Stimulated activated CD4-positive, alpha-beta T cell treated with anti-CD3 and anti-CD28 coated beads, Interleukin-12 subunit alpha, Interleukin-12 subunit beta, amount 100 ng/mL, for 4 hours (primary cell): Measurements from ENCODE around the gene ANTXR1.

ENCODE experiments used
- DNase-seq: peaks from one replicate; pipeline ENCODE4 v3.0.0-alpha.2; 2020

Gene ANTXR1

DNA sequence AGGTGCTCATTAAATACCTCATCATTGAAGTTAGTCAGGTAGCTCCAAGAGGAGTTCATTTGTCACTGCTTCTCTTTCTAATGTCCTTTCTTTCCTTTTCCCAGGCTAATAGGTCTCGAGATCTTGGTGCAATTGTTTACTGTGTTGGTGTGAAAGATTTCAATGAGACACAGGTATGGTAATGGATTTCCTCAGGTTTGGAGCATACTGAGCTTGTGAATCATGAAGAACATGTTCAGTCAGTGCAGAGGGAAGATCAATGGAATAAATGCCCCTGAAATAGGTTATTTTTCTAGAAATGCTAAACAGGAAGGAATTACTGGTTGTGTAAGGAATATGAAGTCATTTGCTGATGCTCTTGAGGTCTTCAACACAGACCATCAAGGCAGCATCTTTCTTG is 62.5 kb downstream of the ANTXR1 start:
- no peak for DNase-seq

DNA sequence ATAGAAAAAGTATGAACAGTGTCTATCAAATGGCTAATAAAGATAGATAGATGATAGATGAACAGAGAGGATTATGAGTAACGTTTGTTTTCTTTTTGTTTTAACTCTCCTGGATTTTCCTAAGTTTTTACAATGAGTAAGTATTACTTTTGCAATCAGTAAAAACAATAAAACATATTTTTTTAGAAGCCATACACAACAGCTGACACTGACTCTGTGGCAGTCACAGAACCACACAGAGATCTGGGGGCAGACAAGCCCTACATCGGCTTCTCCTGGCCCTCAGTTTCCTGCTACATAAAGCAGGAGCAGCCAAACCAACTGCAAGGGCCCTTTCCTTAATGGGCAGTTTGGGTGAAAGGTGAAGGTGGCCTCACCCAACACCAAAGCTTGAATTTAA is 63.6 kb downstream of the ANTXR1 start:
- no peak for DNase-seq

DNA sequence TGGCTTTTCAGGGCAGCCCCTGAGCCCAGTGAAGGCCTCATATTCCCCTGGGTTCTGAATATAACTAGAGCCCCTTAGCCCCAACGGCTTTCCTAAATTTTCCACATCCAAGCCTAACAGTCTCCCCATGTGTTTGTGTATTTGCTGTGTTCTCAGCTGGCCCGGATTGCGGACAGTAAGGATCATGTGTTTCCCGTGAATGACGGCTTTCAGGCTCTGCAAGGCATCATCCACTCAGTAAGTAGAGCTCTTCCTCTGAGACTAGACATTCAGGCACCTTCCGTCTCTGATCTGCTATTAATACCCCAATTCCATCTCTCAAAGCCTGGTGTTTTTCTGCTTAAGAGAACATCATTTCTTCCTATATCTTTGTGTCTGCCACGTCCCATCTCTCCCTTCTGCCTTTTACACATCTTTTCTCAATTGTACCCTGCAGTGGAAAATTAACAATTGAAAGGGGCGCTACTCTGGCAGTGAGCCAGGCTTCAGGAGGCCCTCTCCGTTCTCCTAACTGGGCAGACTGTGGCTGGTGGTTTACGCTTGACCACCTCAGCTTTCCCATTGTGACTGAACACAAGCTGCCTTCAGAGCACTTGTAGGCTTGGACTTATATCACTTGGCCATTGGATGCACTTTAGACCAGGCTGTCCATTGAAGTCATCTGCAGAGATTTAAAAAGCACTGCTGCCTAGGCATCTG is 64.4 kb downstream of the ANTXR1 start:
- no peak for DNase-seq

DNA sequence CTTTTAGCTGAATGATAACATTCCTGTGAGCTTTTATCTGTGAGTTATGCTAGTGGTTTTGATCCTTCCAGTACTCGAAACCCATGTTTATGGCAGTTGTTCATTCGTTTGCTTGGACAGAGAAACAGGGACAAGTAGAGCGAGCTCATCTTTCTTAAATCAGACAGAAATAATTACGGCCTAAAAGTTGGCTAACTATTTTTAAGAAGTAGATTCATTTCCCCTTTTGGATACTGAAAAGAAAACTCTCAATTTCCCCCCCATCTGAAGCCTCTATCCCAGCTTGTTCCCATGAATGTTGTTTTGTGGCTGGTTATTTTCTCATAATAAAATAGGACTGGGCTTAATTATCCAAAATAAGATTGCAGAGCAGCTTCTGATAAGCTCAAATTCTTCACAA is 67.1 kb downstream of the ANTXR1 start:
- no peak for DNase-seq

DNA sequence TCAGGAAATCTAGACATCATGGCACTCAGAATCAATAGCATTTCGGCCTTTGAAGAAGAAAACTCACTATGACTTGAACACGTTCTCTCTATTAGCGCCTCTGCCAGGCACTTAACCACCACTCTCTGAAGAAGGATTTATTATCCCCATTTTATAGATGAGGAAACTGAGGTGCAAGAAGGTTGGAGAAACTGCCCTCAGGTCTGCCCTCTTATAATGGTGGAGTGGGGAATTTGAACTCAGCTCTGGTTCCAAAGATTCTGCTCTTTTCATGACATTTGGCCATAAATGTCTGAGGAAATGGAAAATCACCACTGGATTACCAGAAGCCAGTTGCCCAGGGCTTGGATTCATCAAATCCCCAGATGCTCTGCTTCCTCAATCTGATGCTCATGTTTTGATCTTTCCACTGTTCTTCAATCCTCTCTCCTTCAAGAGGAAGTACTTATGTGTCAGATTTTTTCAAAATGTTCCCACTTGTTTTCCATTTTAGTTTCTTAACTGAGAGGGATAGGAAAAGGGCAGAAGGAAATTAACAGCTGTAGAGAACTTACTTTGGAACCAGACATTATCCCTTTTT is 68.1 kb downstream of the ANTXR1 start:
- no peak for DNase-seq

DNA sequence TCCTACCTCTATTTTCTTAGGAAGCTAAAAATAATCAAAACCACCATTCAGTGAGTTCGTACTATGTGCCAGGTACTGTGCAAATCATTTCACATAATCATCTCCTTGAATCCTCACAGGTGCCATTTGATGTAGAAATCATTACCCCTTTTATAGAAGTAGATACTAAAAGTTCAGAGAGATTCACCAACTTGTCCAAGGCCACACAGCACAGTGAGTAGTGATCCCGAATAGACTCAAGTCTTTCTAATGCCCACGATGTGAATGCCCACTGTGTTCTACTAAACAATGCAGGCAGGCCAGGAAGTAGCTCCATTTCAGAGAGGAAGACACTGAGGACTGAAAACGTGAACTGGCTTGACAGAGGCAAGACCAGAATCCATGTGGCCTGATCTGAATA is 68.8 kb downstream of the ANTXR1 start:
- no peak for DNase-seq

DNA sequence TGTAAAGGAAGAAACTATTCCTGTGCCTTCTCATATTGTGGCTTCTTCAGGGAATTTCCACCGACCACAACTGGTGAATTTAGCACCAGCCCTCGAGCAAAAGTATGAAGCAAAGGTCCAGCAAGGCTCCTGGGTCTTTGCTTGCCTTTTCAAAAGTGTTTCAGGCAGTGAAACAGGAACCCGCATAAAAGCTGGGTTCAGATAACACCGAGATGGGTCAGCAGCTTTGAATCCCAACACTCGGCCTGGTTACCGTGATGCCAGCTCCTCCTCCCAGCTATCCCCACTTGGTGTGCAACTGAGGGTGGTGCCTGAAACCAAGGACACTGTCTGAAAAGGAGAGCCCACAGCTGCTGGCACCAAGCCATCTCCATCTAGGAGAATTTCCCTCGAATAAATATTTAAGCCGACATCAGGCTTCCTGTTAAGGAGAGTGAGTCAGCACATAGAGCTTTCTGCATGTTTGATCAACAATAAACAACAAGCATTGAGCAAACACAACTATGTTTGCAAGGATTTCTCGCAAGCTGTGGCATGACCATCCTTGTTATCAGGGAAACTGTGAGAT is 69.5 kb downstream of the ANTXR1 start:
- no peak for DNase-seq

DNA sequence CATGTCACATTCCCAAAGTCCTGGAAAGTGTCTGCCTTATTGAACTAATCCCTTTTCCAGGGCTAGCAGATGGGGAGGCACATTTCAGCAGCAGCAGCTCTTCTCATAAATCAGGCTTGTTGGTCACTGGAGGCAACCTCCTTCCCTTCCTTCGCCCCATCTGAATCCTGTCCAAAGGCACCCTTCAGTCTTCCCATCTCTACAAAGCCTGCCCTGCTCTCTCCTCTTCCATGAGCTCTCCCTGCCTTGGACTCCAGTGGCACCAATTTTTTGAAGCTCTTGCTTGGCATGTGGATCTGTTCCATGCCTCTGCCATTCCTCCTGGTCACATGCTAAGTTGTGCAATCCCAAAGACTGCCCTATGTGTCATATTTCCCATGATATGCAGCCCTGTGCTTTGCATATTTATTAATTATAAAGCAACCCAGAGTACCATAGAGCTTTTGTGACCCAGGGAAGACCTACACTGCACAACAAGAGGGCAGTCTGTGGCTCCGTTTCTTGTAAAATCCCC is 70.3 kb downstream of the ANTXR1 start:
- DNase-seq: no peak

DNA sequence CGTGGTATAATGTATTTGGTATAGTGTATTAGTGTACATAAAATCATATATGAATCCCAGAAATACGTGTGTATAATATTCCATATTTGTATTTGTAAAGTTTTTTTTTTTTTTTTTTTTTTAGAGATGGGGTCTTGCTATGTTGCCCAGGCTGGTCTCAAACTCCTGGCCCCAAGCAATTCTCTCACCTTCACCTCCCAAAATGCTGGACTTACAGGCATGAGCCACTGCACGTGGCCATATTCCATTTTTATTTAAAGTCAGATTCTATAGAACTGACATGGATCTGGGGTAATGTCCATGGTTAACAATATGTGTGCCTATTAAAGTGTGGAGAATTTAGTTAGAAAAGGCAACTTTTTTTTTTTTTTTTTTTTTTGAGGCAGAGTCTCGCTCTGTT is 71.5 kb downstream of the ANTXR1 start:
- no peak for DNase-seq

DNA sequence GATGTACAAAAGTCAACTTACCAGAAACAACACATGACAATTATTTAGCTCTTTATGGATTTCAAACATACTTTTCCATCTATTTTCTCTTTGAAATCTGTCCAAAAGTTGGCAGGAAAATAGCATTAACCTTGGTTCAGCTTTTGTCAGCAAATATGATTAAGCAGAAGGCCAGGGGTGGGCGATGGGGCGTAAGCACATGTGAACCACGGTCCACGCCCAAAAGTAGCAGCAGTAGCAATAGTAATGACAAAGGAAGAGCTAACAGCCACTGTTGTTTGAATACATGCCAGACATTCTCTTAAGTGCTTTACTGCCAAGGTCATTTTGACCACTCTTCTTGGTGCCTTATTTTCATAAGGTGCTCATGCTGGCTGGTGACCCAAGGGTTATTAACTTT is 73.5 kb downstream of the ANTXR1 start:
- DNase-seq: no peak

DNA sequence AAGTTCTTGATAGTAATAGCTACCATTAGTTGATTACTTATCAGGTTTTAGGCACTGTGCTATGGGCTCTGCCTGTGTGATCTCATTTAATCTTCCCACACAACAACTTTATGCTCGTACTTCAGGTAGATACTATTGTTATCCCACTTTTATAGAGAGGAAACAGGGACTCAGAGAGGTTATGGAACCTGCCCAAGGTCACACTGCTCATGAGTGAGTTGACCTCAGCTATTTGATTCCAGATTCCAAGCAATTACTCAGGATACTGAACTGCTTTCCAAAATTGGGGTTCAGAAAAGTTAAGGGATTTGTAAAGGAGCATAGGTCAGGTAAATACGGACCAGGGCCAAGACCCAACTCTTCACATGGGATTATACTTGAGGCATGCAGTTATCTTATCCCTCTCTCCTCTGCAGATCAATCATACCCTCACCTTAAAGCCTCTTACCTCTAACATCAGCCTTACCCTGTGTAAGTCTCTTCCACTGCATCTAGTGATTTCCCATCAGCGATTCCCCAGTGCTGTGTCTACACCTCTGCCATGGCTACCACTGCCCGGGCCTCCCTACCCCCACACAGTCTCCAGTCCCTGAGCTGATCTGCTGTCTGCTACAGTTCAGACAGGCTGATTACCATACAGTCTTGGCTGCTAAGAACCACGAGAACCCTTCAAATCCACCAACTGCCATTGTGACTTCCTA is 74.4 kb downstream of the ANTXR1 start:
- no peak for DNase-seq

DNA sequence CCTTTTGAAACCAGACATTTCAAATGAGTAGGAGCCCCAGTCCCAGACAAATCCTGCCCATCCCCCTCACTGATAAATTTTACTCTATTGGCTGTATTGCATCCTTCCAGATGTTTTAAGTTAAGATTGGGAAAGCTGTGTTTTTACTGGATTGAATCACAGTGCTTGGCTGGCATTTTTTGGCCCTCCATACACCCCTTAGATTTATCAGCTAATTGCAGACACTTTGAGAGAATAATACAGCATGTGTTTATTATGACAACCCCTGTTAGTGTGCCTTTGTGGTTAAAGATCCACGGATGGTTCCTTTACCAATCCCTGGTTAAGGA is 74.9 kb downstream of the ANTXR1 start:
- no peak for DNase-seq

DNA sequence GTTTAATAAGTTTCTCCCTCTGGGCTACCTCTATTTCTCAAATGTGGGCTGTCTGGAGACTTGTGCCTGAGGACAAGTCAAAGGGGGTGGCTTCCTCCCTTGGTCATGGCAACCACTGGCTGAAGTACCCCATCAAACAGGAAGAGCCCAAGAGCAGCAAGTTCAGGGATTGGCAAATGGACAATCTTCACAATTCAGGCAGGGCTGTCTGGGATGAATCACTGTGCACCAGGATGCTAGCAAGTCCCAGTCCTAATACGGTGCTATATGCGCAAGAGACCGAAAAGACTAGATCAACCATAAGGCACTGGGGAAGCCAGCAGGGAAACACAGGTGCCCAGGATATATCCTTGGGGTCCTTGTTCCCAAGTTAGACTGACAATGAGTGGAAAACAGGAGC is 75.5 kb downstream of the ANTXR1 start:
- no peak for DNase-seq

DNA sequence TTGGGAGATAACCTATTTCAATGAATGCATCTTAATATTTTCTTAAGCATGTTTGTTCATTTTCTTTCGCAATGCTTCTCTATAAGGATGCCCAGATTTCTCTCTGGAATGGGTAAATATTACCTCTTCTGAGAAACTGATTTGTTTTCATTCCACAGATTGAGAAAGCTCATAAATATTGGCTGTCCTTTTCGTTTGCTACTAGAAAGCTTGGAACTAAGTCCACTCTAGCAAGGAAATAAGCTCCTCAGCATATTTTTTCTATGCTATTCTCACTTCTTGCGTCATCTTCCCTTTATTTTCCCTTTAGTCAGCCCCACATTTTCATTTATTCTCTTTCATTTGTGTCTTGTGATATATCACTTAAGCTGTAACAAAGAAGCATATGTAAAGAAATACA is 76.3 kb downstream of the ANTXR1 start:
- DNase-seq: no peak

DNA sequence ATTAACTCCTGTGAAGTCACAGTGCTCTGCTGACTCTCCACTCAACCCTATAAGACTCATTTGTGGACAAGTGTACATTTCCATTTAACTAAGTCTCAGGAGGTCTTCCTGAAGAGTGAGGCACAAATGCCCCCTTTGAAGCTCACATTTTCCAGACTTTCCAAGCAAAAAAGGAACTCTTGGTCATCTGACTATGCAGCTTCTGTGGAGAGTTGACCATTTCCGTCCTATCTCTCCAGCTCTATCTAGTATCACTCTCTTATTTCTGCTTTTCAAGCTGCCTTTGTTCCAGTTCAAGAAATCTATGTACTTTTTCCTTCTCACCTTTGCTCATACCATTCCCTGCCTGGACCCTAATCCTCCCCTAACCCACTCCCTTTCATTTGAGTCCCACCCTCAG is 77.0 kb downstream of the ANTXR1 start:
- DNase-seq: no peak

DNA sequence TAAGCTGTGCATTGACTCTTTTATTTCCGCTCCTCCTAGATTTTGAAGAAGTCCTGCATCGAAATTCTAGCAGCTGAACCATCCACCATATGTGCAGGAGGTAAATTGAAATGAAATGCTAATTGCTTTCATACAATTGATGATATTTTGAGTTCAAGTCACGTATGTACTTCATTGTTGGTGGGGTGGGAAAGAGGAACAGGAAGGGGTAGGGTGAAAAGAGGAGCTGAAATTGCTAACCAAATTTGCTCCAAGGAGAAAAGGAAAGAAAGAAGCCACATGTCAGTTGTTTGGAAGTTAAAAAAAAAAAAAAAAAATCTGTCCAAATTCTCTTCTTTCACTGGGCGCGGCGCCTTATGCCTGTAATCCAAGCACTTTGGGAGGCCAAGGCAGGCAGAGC is 77.8 kb downstream of the ANTXR1 start:
- no peak for DNase-seq

DNA sequence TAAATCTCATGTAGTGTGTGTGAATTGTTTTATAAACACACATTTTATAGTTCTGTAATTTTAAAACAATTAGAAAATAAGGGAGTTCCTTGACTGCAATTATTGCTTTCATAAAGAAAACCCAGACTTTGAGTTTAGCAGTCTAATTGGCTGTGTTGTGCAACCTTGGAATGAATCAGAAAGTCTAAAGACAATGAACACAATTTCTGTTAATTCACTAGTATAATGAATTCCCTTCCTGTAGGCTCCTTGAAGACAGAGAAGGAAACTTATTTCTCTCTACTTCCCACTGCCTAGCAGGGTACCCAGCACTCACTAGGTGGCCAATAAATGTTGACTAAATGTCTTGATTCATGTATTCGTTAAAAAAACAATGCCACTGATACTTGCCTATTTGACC is 79.9 kb downstream of the ANTXR1 start:
- no peak for DNase-seq

DNA sequence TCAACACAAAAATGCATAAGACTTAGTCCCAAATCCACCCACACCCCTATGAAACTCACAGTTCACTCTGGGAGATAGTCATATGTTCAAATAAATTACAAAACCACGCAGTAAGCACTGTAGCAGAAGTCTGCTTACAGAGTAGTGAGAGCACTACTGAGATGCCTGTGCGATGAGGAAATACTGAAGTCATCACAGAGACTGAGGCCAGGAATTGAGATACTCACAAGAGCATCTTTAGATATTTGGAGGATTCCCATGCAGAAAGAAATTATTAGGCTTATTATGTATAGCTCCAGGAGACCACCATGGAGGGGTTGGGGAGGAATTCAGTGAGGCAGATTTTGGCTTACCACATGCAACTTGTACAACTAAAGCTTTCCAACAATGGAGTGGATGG is 82.3 kb downstream of the ANTXR1 start:
- no peak for DNase-seq

DNA sequence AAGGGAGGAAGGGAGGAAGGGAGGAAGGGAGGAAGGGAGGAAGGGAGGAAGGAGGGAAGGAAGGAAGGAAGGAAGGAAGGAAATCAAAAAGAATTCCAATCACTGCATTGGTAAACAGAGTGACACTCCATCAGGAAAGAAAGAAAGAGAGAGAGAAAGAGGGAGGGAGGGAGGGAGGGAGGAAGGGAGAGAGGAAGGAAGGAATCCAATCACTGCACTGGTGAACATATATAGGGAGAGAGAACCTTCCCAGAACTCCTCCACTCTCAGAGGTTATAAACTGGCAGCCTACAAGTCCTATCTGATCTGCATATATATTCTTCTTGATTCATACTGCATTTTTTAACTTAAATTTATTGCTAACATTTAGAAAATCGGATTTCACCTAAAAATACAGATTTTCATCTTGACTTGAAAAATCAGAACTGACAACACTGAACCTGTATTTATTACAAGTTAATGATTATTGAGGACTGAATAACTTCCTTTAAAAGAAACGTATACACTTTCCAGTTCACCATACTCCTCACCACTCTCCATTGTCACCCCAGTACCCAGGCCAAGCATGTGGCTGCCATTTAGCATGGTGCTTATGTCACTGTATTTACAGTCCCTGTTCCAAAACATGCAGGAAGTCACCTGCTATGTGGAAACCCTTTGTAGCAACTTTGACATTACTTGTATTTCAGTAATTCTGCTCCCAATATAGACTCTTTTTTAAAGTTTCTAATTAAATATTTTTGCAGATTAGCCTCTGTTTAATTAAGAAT is 83.5 kb downstream of the ANTXR1 start:
- DNase-seq: no peak

DNA sequence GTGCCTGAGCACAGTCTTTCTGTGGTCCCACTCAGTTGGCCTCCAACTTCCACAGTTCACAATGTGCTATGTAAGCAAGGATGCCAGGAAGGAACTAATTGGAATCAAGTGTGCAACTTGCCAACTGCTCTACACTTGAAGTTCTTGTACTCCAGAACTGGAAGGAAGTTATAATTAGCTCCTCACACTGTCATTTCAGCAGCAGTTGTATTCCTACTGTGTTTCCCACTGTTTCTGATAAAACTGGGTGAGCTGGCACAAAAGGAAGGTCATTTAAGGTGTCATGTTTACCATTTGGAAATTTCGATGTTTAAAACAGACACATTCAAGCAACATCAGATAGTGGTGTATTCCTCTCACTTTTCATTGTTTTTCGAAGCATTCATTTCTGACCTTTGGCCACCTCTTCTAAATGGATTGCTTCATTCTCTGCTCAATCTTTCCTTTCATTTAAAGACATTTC is 84.2 kb downstream of the ANTXR1 start:
- DNase-seq: no peak

DNA sequence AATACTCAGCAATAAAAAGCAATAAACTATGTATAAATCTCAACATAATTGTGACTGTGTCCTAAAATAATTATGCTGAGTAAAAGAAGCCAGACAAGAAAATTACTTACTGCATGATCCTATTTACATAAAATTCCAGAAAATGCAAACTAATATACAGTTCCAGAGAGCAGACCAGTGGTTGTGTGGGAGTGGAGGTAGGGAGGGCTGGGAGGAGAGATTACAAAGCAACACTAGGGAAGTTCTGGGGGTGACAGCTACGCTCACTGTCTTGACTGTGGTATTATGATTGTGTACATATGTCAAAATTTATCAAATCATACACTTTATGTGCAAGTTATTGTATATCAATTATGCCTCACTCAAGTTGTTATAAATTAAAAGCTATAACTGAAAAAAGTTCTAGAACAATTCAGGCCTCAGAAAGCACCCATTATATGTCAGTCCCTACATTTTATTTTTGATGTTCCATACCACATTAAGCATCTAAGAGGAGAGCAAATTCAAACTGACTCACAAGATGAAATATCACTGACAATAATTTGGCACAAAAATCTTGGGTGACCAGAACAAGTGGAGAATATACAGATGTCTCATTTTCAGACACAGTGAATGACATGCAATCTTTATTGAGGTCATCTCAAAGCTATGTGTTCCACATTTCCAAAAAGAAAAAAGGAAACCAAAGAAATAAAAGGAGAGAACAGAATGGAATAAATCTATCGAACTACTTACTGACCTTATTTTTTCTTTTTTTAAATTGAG is 85.1 kb downstream of the ANTXR1 start:
- DNase-seq: no peak

DNA sequence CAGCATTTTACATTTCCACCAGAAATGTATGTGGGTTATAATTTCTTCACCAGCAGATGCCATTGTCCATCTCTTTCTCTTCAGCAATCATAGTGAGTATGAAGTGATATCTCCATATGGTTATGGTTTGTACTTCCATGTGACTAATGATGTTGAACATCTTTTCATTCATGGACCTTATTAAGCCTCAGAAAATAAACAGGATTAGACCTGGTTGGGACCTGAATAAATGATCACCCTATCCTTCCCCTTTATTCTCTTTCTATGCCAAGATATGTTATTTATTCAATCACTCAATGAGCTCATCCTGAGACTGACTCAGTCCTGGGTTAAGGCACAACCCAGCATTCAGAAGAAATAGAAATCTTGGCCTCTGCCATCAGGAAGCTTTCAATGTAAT is 86.6 kb downstream of the ANTXR1 start:
- DNase-seq: no peak
